Adrenal gland (tissue), 5 donors: ENCODE data around the gene TLN1.

ENCODE experiments used
- POLR2A ChIP-seq, 2 donors: fragments of 450-650 bp; IDR thresholded peaks; one replicate each; pipeline ENCODE4 v1.6.1; 2017; ENCODE audit warnings: antibody characterized with exemption in 2 of 2, mild to moderate bottlenecking in 2 of 2, moderate library complexity in 1 of 2
- TF ChIP-seq, protein P1 (sequence below), 6 experiments: fragments of 450-650 bp in 4 of 6; fragments of 200-600 bp in 2 of 6; sonication (generic) in 1 of 6; IDR thresholded peaks; 1 replicate in 5 of 6; 2 replicates in 1 of 6; pipeline versions ENCODE4 v1.5.1 to v1.8.0; 2016 to 2021; ENCODE audit warnings: antibody characterized with exemption in 6 of 6, mild to moderate bottlenecking in 2 of 6, moderate library complexity in 1 of 6
- donor health status: DM: no; HTN: no; CAD: no.

DNA sequence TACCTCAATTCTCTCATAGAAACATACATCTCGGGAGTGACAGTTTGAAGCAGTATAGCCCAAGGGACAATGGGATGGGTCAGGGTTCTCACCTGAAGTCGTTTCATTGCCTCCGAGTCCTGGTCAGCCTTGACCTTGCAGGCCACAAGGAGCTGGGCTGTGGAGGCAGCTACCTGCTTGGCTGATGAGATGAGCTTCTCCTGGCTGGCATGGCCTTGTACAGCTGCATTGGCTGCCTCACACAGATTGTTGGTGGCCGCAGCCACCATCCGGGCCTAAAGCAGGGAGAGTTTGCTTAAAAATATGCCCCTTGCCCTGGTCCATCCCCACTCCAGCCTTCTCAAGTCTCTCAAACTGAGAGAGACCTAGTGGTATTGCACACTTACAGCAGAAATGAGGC, 33.8 kb downstream of the TLN1 start:
- TF ChIP-seq, protein P1, sequence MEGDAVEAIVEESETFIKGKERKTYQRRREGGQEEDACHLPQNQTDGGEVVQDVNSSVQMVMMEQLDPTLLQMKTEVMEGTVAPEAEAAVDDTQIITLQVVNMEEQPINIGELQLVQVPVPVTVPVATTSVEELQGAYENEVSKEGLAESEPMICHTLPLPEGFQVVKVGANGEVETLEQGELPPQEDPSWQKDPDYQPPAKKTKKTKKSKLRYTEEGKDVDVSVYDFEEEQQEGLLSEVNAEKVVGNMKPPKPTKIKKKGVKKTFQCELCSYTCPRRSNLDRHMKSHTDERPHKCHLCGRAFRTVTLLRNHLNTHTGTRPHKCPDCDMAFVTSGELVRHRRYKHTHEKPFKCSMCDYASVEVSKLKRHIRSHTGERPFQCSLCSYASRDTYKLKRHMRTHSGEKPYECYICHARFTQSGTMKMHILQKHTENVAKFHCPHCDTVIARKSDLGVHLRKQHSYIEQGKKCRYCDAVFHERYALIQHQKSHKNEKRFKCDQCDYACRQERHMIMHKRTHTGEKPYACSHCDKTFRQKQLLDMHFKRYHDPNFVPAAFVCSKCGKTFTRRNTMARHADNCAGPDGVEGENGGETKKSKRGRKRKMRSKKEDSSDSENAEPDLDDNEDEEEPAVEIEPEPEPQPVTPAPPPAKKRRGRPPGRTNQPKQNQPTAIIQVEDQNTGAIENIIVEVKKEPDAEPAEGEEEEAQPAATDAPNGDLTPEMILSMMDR (IDR thresholded peaks at IDR 0.05): no peak
- no peak for TF ChIP-seq POLR2A (IDR thresholded peaks at IDR 0.05)
